Trophoblast cell (in vitro differentiated cells and primary cell): ENCODE measurements around the gene SLC13A3.

Experiments
- DNase-seq, 2 donors: peaks; one replicate each; pipeline ENCODE4 v3.0.0-alpha.2; 2016
- H2AFZ ChIP-seq: 2 replicates; pipeline ENCODE4 v1.6.1; 2013; ENCODE audit warnings: low read length, moderate library complexity, mild to moderate bottlenecking; ENCODE audit not compliant: insufficient read depth, poor library complexity
- H2AK5ac ChIP-seq: 2 replicates; pipeline ENCODE4 v1.6.1; 2013; ENCODE audit warnings: mild to moderate bottlenecking, low read length
- H2BK120ac ChIP-seq: 2 replicates; pipeline ENCODE4 v1.6.1; 2013; ENCODE audit warnings: low read length, mild to moderate bottlenecking, moderate library complexity; ENCODE audit not compliant: insufficient read depth, poor library complexity
- H2BK12ac ChIP-seq: 2 replicates; pipeline ENCODE4 v1.6.1; 2013; ENCODE audit warnings: mild to moderate bottlenecking, low read length, moderate library complexity
- H2BK5ac ChIP-seq: 2 replicates; pipeline ENCODE4 v1.6.1; 2013; ENCODE audit warnings: low read length, low read depth, moderate library complexity, mild to moderate bottlenecking; ENCODE audit not compliant: poor library complexity
- H3K14ac ChIP-seq: 2 replicates; pipeline ENCODE4 v1.6.1; 2013; ENCODE audit warnings: mild to moderate bottlenecking, low read length
- H3K18ac ChIP-seq: 2 replicates; pipeline ENCODE4 v1.6.1; 2013; ENCODE audit warnings: mild to moderate bottlenecking, low read length
- H3K23ac ChIP-seq: 2 replicates; pipeline ENCODE4 v1.6.1; 2013; ENCODE audit warnings: low read length
- H3K27ac ChIP-seq: 2 replicates; pipeline ENCODE4 v1.5.1; 2013; ENCODE audit warnings: low read depth, mild to moderate bottlenecking, inconsistent platforms, low read length, moderate library complexity
- H3K27me3 ChIP-seq: 2 replicates; pipeline ENCODE4 v1.6.1; 2013; ENCODE audit warnings: inconsistent platforms, mild to moderate bottlenecking, low read length, moderate library complexity; ENCODE audit not compliant: insufficient read depth
- H3K36me3 ChIP-seq, 2 experiments: 1 replicate in 1 of 2; 2 replicates in 1 of 2; pipeline ENCODE4 v1.6.1; 2013; ENCODE audit warnings: low read length in 2 of 2, mild to moderate bottlenecking in 2 of 2, moderate library complexity in 1 of 2; ENCODE audit not compliant: insufficient read depth in 2 of 2, control insufficient read depth in 1 of 2
- H3K4ac ChIP-seq: 2 replicates; pipeline ENCODE4 v1.6.1; 2013; ENCODE audit warnings: low read depth, mild to moderate bottlenecking, low read length, moderate library complexity
- H3K4me1 ChIP-seq, 2 experiments: 1 replicate in 1 of 2; 2 replicates in 1 of 2; pipeline ENCODE4 v1.6.1; 2013; ENCODE audit warnings: low read length in 2 of 2, mild to moderate bottlenecking in 2 of 2, moderate library complexity in 1 of 2; ENCODE audit not compliant: insufficient read depth in 2 of 2, control insufficient read depth in 1 of 2
- H3K4me2 ChIP-seq: 2 replicates; pipeline ENCODE4 v1.6.1; 2013; ENCODE audit warnings: inconsistent platforms, mild to moderate bottlenecking, low read length, moderate library complexity
- H3K4me3 ChIP-seq: 2 replicates; pipeline ENCODE4 v1.5.1; 2013; ENCODE audit warnings: mild to moderate bottlenecking, low read depth, low read length, inconsistent platforms
- H3K79me1 ChIP-seq: one replicate; pipeline ENCODE4 v1.6.1; 2013; ENCODE audit warnings: low read length
- H3K79me2 ChIP-seq: 2 replicates; pipeline ENCODE4 v1.6.1; 2013; ENCODE audit warnings: low read length, mild to moderate bottlenecking; ENCODE audit not compliant: control insufficient read depth, insufficient read depth, poor library complexity
- H3K9ac ChIP-seq: 2 replicates; pipeline ENCODE4 v1.6.1; 2013; ENCODE audit warnings: mild to moderate bottlenecking, low read length
- H3K9me3 ChIP-seq: 2 replicates; pipeline ENCODE4 v1.6.1; 2013; ENCODE audit warnings: low read depth, mild to moderate bottlenecking, control low read depth, inconsistent platforms, low read length; ENCODE audit not compliant: insufficient read depth
- H4K12ac ChIP-seq: 2 replicates; pipeline ENCODE4 v1.6.1; 2013; ENCODE audit warnings: low read depth, mild to moderate bottlenecking, low read length, moderate library complexity
- H4K8ac ChIP-seq: 2 replicates; pipeline ENCODE4 v1.6.1; 2013; ENCODE audit warnings: low read depth, mild to moderate bottlenecking, low read length, moderate library complexity
- H4K91ac ChIP-seq: one replicate; pipeline ENCODE4 v1.6.1; 2013; ENCODE audit warnings: low read depth, mild to moderate bottlenecking, low read length, moderate library complexity
- whole genome bisulfite sequencing: extraction: QIAGEN DNeasy Blood & Tissue Kit; methylation state at CpG from one replicate; pipeline ENCODE4 v1.1.7; 2013; ENCODE audit warnings: missing lambda C conversion rate; ENCODE audit not compliant: insufficient read length, insufficient coverage; ENCODE audit errors: extremely low coverage; 5-methylcytosine and 5-hydroxymethylcytosine counted together

SLC13A3 gene

DNA sequence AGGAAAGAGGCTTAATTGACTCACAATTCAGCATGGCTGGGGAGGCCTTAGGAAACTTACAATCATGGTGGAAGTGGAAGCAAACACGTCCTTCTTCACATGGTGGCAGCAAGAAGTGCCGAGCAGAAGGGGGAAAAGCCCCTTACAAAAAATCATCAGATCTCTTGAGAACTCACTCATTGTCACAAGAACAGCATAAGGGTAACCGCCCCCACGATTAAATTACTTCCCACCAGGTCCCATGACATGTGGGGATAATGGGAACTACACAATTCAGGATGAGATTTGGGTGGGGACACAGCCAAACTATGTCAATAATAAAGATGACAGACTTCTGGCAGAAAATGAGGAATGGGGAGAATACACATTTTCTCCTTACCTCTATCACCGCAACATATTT lies 80.3 kb downstream of the SLC13A3 start:
- H3K79me2 ChIP-seq = no peaks in the 10 kb centered on the region
- H2AK5ac ChIP-seq = no peak overlapping the region
- no peak overlapping the region for H2AFZ ChIP-seq
- no peaks in the 10 kb centered on the region for H3K9me3 ChIP-seq
- no peaks in the 10 kb centered on the region for H3K27me3 ChIP-seq
- no peak overlapping the region for H2BK5ac ChIP-seq
- WGBS = no CpG with 5 or more reads among the region's 5 CpGs
- no peak overlapping the region for H3K14ac ChIP-seq
- H4K91ac ChIP-seq = no peak overlapping the region
- no peaks in the 10 kb centered on the region for H3K79me1 ChIP-seq
- H3K23ac ChIP-seq = no peak overlapping the region
- no peak overlapping the region for H3K4ac ChIP-seq
- DNase-seq = no peak
- no peaks in the 10 kb centered on the region for H3K4me1 ChIP-seq
- H3K4me2 ChIP-seq = no peak overlapping the region
- H3K4me3 ChIP-seq = no peak overlapping the region
- no peak overlapping the region for H4K8ac ChIP-seq
- no peak overlapping the region for H4K12ac ChIP-seq
- H3K18ac ChIP-seq = no peak overlapping the region
- H2BK12ac ChIP-seq = no peak overlapping the region
- no peak overlapping the region for H3K9ac ChIP-seq
- H3K27ac ChIP-seq = no peak overlapping the region
- H2BK120ac ChIP-seq = no peak overlapping the region
- H3K36me3 ChIP-seq = no peaks in the 10 kb centered on the region

DNA sequence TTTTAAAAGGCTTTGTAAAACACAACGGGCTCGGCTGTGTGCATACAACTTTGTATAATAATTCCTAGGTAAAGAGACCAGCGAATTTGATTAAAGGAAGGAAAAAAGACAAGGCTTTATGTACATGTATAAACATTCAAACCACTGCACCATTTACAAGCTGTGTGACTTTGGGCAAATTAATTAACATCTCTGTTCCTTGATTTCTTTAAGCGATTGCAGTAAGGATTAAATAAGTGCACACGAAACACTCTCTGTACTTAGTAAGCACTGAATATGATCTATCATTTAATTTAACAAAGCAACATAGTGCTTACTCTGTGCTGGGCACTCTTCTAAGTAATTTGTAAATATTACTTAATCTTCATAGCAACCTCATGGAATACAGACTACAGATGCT lies 81.3 kb downstream of the SLC13A3 start:
- Histone ChIP-seq H3K18ac (no peak overlapping the region), H3K23ac (no peak overlapping the region), H4K8ac (no peak overlapping the region), H2AFZ (no peak overlapping the region), H3K9me3 (no peaks in the 10 kb centered on the region), H2AK5ac (no peak overlapping the region), H3K4me3 (no peak overlapping the region), H3K4me2 (no peak overlapping the region), H3K27me3 (no peaks in the 10 kb centered on the region), H3K36me3 (no peaks in the 10 kb centered on the region), H3K27ac (no peak overlapping the region), H2BK5ac (no peak overlapping the region), H2BK12ac (no peak overlapping the region), H3K4me1 (no peaks in the 10 kb centered on the region), H4K12ac (no peak overlapping the region), H3K4ac (no peak overlapping the region), H3K14ac (no peak overlapping the region), H3K79me1 (no peaks in the 10 kb centered on the region), H2BK120ac (no peak overlapping the region), H3K79me2 (no peaks in the 10 kb centered on the region), H4K91ac (no peak overlapping the region), H3K9ac (no peak overlapping the region)
- no CpG with 5 or more reads among the region's 5 CpGs for WGBS
- DNase-seq = no peak

DNA sequence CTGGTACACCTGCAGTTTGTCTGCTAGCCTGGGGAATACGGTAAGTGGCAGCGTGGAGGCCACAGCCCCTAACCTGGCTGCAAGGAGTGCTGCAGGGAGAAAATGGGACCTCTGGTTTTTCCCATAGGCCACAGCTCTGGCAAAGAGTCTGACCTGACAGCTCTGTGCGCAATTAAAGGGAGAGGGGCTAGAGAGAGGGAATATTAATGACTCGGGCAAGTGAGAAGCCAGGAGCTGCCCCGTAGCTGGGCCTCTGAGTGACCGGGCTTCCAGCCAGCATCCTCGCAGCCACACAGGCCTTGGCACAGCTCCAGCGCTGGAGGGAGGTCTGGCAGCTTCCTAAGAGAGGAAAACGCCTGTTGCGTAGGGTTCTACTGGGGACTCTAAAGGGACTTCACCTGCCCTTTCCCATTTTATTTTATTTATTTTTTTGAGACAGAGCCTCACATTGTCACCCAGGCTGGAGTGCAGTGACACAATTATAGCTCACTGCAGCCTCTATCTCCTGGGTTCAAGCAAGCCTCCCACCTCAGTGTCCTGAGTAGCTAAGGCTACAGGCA lies 82.6 kb downstream of the SLC13A3 start:
- Histone ChIP-seq H4K91ac (no peak overlapping the region), H3K27ac (no peak overlapping the region), H3K27me3 (no peaks in the 10 kb centered on the region), H3K36me3 (no peaks in the 10 kb centered on the region), H3K23ac (no peak overlapping the region), H3K4me1 (peaks cover 7% of the 10 kb centered on the region in 2 experiments), H3K4me3 (no peak overlapping the region), H3K14ac (no peak overlapping the region), H4K12ac (no peak overlapping the region), H3K4ac (no peak overlapping the region), H2AFZ (no peak overlapping the region), H3K9me3 (no peaks in the 10 kb centered on the region), H3K18ac (no peak overlapping the region), H4K8ac (no peak overlapping the region), H2AK5ac (no peak overlapping the region), H2BK120ac (no peak overlapping the region), H3K79me1 (no peaks in the 10 kb centered on the region), H3K9ac (no peak overlapping the region), H2BK12ac (no peak overlapping the region), H3K79me2 (no peaks in the 10 kb centered on the region), H2BK5ac (no peak overlapping the region), H3K4me2 (no peak overlapping the region)
- peak in 1 of 2 donors; percentile 6 for DNase-seq
- WGBS = no CpG with 5 or more reads among the region's 10 CpGs

DNA sequence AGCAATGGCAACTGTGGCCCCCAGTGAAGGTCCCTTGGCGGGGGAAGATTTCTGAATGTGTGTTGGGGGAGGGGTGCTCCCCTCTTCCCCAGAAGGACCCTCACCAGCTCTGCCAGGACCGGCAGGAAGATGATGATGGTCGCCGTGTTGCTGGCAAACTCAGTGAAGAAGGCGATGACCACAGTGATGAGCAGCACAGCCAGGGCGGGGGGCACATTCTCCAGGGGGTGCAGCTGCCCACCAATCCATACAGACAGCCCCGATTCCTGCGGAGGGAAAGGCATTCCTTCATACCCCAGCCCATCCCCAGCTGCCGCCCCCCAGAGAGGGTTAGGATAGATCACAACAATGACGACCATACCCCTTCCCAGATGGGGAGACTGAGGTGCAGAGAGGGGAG lies 85.1 kb downstream of the SLC13A3 start:
- no peak overlapping the region for H3K14ac ChIP-seq
- H3K79me2 ChIP-seq = no peaks in the 10 kb centered on the region
- H2BK12ac ChIP-seq = peak overlapping the region; percentile 70
- no peak overlapping the region for H3K18ac ChIP-seq
- no peak overlapping the region for H3K23ac ChIP-seq
- H4K12ac ChIP-seq = no peak overlapping the region
- no peak overlapping the region for H2AFZ ChIP-seq
- no peak overlapping the region for H2AK5ac ChIP-seq
- no peaks in the 10 kb centered on the region for H3K79me1 ChIP-seq
- H3K36me3 ChIP-seq = no peaks in the 10 kb centered on the region
- no peak overlapping the region for H2BK120ac ChIP-seq
- no CpG with 5 or more reads among the region's 10 CpGs for WGBS
- no peak overlapping the region for H4K8ac ChIP-seq
- no peak overlapping the region for H3K4ac ChIP-seq
- no peak overlapping the region for H3K27ac ChIP-seq
- peaks cover 11 to 14% of the 10 kb centered on the region in 2 experiments for H3K4me1 ChIP-seq
- H3K4me3 ChIP-seq = no peak overlapping the region
- H4K91ac ChIP-seq = no peak overlapping the region
- H3K9me3 ChIP-seq = no peaks in the 10 kb centered on the region
- no peak overlapping the region for H2BK5ac ChIP-seq
- no peaks in the 10 kb centered on the region for H3K27me3 ChIP-seq
- H3K4me2 ChIP-seq = no peak overlapping the region
- H3K9ac ChIP-seq = peak overlapping the region; percentile 17
- DNase-seq = no peak
